ENCODE results near the gene NDUFA3. TPM values are rescaled to one million over a fixed set of nuclear protein-coding genes. Genes with fewer than 3 reads are reported as not detected.

NDUFA3 gene
- polyA plus RNA-seq, 3 donors, result 46.4 to 396 (median 333) TPM

GRCh38 chr19:54138489-54139256 is 36.0 kb downstream of the NDUFA3 start:
- H3K4me3 ChIP-seq (replicated peaks in 1 of 3; ENCODE audit: low read depth in 2 of 3, low read length in 3 of 3), result peak overlapping the region; percentile 66 to 92 (median 87)
- H3K79me2 ChIP-seq (ENCODE audit: insufficient read depth, low read length), result peaks cover 59% of the 10 kb centered on the region
- peaks cover 27 to 37% of the 10 kb centered on the region in 2 donors for H3K36me3 Mint-ChIP-seq
- 47% methylated on average over 17 of the region's 31 CpGs for WGBS (ENCODE audit: insufficient coverage)
- peaks cover 28 to 39% of the 10 kb centered on the region in 2 donors for H3K4me1 ChIP-seq (ENCODE audit: control insufficient read depth in 1 of 2, insufficient read depth in 2 of 2, low read length in 2 of 2)
- peaks cover 38% of the 10 kb centered on the region for H3K4me1 Mint-ChIP-seq
- peak overlapping the region; percentile 82 to 86 for H3K4me3 Mint-ChIP-seq
- no peaks in the 10 kb centered on the region for H3K9me3 ChIP-seq (replicated peaks in 1 of 2; ENCODE audit: control insufficient read depth in 1 of 2, insufficient read depth in 1 of 2, low read length in 2 of 2)
- H3K27me3 ChIP-seq (ENCODE audit: control insufficient read depth in 2 of 2, insufficient read depth in 2 of 2, low read length in 2 of 2), result peaks cover 0 to 3% of the 10 kb centered on the region in 2 donors
- H3K27ac ChIP-seq (ENCODE audit: low read depth in 1 of 2, low read length in 2 of 2), result peak overlapping the region in 1 of 2 donors; percentile 91
- intact Hi-C loops (cut with micrococcal nuclease), result no loop called here
- peak in 1 of 3 donors; percentile 18 for DNase-seq
- H3K9ac ChIP-seq (ENCODE audit: insufficient read depth, low read length, poor library complexity, severe bottlenecking), result peak overlapping the region; percentile 100
- peaks cover under 1 to 12% (median 2%) of the 10 kb centered on the region in 3 donors for H3K27me3 Mint-ChIP-seq (ENCODE audit: low read depth in 3 of 3)
- peak overlapping the region; percentile 70 for H2AFZ ChIP-seq (ENCODE audit: insufficient read depth, low read depth, low read length, poor library complexity, severe bottlenecking)
- H3K27ac Mint-ChIP-seq, result peak overlapping the region; percentile 78 to 95 (median 87)
- peak overlapping the region; percentile 93 for H3K4me2 ChIP-seq (replicated peaks; ENCODE audit: extremely low read depth, low read length, poor library complexity, severe bottlenecking)
- TF ChIP-seq CTCF (IDR thresholded peaks at IDR 0.05), result no peak
- peaks cover 56% of the 10 kb centered on the region for H4K20me1 ChIP-seq (ENCODE audit: insufficient read depth, low read length)
- peaks cover 37 to 46% of the 10 kb centered on the region in 2 donors for H3K36me3 ChIP-seq (replicated peaks in 1 of 2; ENCODE audit: control insufficient read depth in 1 of 2, insufficient read depth in 2 of 2, low read length in 2 of 2)
- H3K9me3 Mint-ChIP-seq, result peaks cover 0 to 2% (median 0%) of the 10 kb centered on the region in 7 donors

GRCh38 chr19:54141356-54141755 is 38.7 kb downstream of the NDUFA3 start:
- peaks cover 20 to 31% of the 10 kb centered on the region in 2 donors for H3K4me1 ChIP-seq (ENCODE audit: control insufficient read depth in 1 of 2, insufficient read depth in 2 of 2, low read length in 2 of 2)
- no peaks in the 10 kb centered on the region for H3K9me3 ChIP-seq (replicated peaks in 1 of 2; ENCODE audit: control insufficient read depth in 1 of 2, insufficient read depth in 1 of 2, low read length in 2 of 2)
- intact Hi-C loops (cut with micrococcal nuclease), result no loop called here
- H3K79me2 ChIP-seq (ENCODE audit: insufficient read depth, low read length), result peaks cover 59% of the 10 kb centered on the region
- peaks cover 54 to 63% of the 10 kb centered on the region in 2 donors for H3K36me3 Mint-ChIP-seq
- H3K27ac ChIP-seq (ENCODE audit: low read depth in 1 of 2, low read length in 2 of 2), result no peak overlapping the region
- H3K9ac ChIP-seq (ENCODE audit: insufficient read depth, low read length, poor library complexity, severe bottlenecking), result no peak overlapping the region
- H3K4me3 Mint-ChIP-seq, result no peak overlapping the region
- H3K9me3 Mint-ChIP-seq, result peaks cover 0 to 2% (median 0%) of the 10 kb centered on the region in 7 donors
- H4K20me1 ChIP-seq (ENCODE audit: insufficient read depth, low read length), result peaks cover 83% of the 10 kb centered on the region
- no peaks in the 10 kb centered on the region for H3K27me3 ChIP-seq (ENCODE audit: control insufficient read depth in 2 of 2, insufficient read depth in 2 of 2, low read length in 2 of 2)
- H3K27ac Mint-ChIP-seq, result peak overlapping the region in 2 of 7 donors; percentile 36 to 60
- H2AFZ ChIP-seq (ENCODE audit: insufficient read depth, low read depth, low read length, poor library complexity, severe bottlenecking), result no peak overlapping the region
- H3K27me3 Mint-ChIP-seq (ENCODE audit: low read depth in 3 of 3), result peaks cover 0 to 4% (median 0%) of the 10 kb centered on the region in 3 donors
- no peak for TF ChIP-seq CTCF (IDR thresholded peaks at IDR 0.05)
- no peak for DNase-seq
- H3K4me3 ChIP-seq (replicated peaks in 1 of 3; ENCODE audit: low read depth in 2 of 3, low read length in 3 of 3), result no peak overlapping the region
- H3K4me2 ChIP-seq (replicated peaks; ENCODE audit: extremely low read depth, low read length, poor library complexity, severe bottlenecking), result no peak overlapping the region
- no CpG with 5 or more reads among the region's 3 CpGs for WGBS (ENCODE audit: insufficient coverage)
- peaks cover 64 to 73% of the 10 kb centered on the region in 2 donors for H3K36me3 ChIP-seq (replicated peaks in 1 of 2; ENCODE audit: control insufficient read depth in 1 of 2, insufficient read depth in 2 of 2, low read length in 2 of 2)
- peaks cover 31% of the 10 kb centered on the region for H3K4me1 Mint-ChIP-seq
